OCI-LY7 (cell line): ENCODE results near the gene ASIC2. TPM values are rescaled to one million over a fixed set of nuclear protein-coding genes. Genes with fewer than 3 reads are reported as not detected.

Experiments used
- BruUV-seq: library from RNA; stranded (reverse); fragments of 400-500 nt; replicated peaks from 2 replicates; lab custom pipeline; 2021; lab: Mats Ljungman, UMichigan
- CTCF ChIA-PET: fragments of 300-600 bp; sonication (Branson Sonifier 250); formaldehyde crosslinking; loops from one replicate; lab custom pipeline; 2022; ENCODE audit warnings: antibody characterized with exemption; ENCODE audit not compliant: unreplicated experiment; lab: Charles Lee
- POLR2A ChIA-PET: fragments of 300-600 bp; sonication (Branson Sonifier 250); formaldehyde crosslinking; loops from one replicate; lab custom pipeline; 2022; ENCODE audit warnings: antibody characterized with exemption; lab: Charles Lee
- DNase-seq: peaks from one replicate; pipeline ENCODE4 v3.0.0-alpha.2; 2015; ENCODE audit warnings: low spot score
- H2AFZ ChIP-seq: fragments of 200-600 bp; sonication (generic), shearing (Covaris generic); 2 replicates; pipeline ENCODE4 v1.6.1; 2014; ENCODE audit warnings: mild to moderate bottlenecking, antibody characterized with exemption, low read length, moderate library complexity
- H3K27ac ChIP-seq: fragments of 200-600 bp; sonication (generic); 2 replicates; pipeline ENCODE4 v1.5.1; 2014; ENCODE audit warnings: mixed run types, low read depth, mild to moderate bottlenecking, moderate library complexity, low read length, inconsistent platforms; ENCODE audit not compliant: poor library complexity, severe bottlenecking
- H3K36me3 ChIP-seq: fragments of 200-600 bp; sonication (generic); 2 replicates; pipeline ENCODE4 v1.6.1; 2014; ENCODE audit warnings: mild to moderate bottlenecking, antibody characterized with exemption, low read length, moderate library complexity, mixed read lengths; ENCODE audit not compliant: insufficient read depth
- H3K4me1 ChIP-seq: fragments of 200-600 bp; sonication (generic); 2 replicates; pipeline ENCODE4 v1.5.1; 2014; ENCODE audit warnings: mild to moderate bottlenecking, low read length; ENCODE audit not compliant: insufficient read depth, poor library complexity, severe bottlenecking
- H3K4me2 ChIP-seq: fragments of 200-600 bp; sonication (generic); 2 replicates; pipeline ENCODE4 v1.6.1; 2014; ENCODE audit warnings: mild to moderate bottlenecking, low read length
- H3K4me3 ChIP-seq: fragments of 200-600 bp; sonication (generic); 2 replicates; pipeline ENCODE4 v1.5.1; 2014; ENCODE audit warnings: mild to moderate bottlenecking, low read depth, low read length; ENCODE audit not compliant: poor library complexity, severe bottlenecking
- H3K79me2 ChIP-seq: fragments of 200-600 bp; sonication (generic); 2 replicates; pipeline ENCODE4 v1.6.1; 2016; ENCODE audit warnings: low read depth, mild to moderate bottlenecking, low read length, moderate library complexity, mixed read lengths; ENCODE audit not compliant: insufficient read depth
- H3K9me2 ChIP-seq: fragments of 200-600 bp; sonication (generic); 2 replicates; pipeline ENCODE4 v1.6.1; 2016; ENCODE audit warnings: mild to moderate bottlenecking, low read length, mixed read lengths; ENCODE audit not compliant: insufficient read depth
- H3K9me3 ChIP-seq: fragments of 200-600 bp; sonication (generic); 2 replicates; pipeline ENCODE4 v1.6.1; 2014; ENCODE audit warnings: mild to moderate bottlenecking, mixed run types, low read length, mixed read lengths
- H4K20me1 ChIP-seq: fragments of 200-600 bp; sonication (generic); 2 replicates; pipeline ENCODE4 v1.6.1; 2014; ENCODE audit warnings: mild to moderate bottlenecking, antibody characterized with exemption, low read length, moderate library complexity, mixed read lengths; ENCODE audit not compliant: insufficient read depth
- CTCF ChIP-seq: fragments of 200-600 bp; sonication (generic); conservative IDR thresholded peaks from 2 replicates; pipeline ENCODE4 v1.5.1; 2014; ENCODE audit warnings: mild to moderate bottlenecking, antibody characterized with exemption, low read length, moderate library complexity, mixed read lengths
- EZH2phosphoT487 ChIP-seq: fragments of 200-600 bp; sonication (generic); IDR thresholded peaks from 2 replicates; pipeline ENCODE4 v1.6.1; 2018; ENCODE audit warnings: low read depth, borderline replicate concordance, mild to moderate bottlenecking, mixed run types, antibody characterized with exemption, low read length, moderate library complexity, mixed read lengths
- intact Hi-C: fragments of 100-400 bp; cut with micrococcal nuclease; formaldehyde crosslinking; loops from one replicate; pipeline ENCODE4 v1.10.0; 2022; ENCODE audit not compliant: unreplicated experiment
- total RNA-seq, 2 experiments: library from RNA; depleted of rRNA in 1 of 2; stranded (reverse); fragments of >200 nt in 1 of 2; shearing (Covaris generic) in 1 of 2; gene quantifications; 2 replicates each; pipeline ENCODE4 v1.2.3, GENCODE V29; 2014 to 2022

Gene ASIC2
- total RNA-seq, 2 experiments from 2014 or later: not detected

GRCh38 chr17:33142705-33143299, 150.3 kb downstream of the ASIC2 start:
- Histone ChIP-seq H4K20me1 (no peaks in the 10 kb centered on the region), H3K27ac (no peak overlapping the region), H3K9me3 (no peaks in the 10 kb centered on the region), H3K4me2 (no peak overlapping the region), H2AFZ (no peak overlapping the region), H3K4me3 (no peak overlapping the region), H3K9me2 (no peaks in the 10 kb centered on the region), H3K79me2 (no peaks in the 10 kb centered on the region), H3K4me1 (no peaks in the 10 kb centered on the region), H3K36me3 (no peaks in the 10 kb centered on the region)
- DNase-seq: peak; percentile 13
- POLR2A ChIA-PET: interaction anchor here (0.6 kb wide), 1 partner anchor 72 kb away, joined by 3 read pairs; no protein-coding TSS in a partner anchor
- CTCF ChIA-PET: no interaction called here
- BruUV-seq: no TSS peak
- intact Hi-C loops: no loop called here
- no peak for TF ChIP-seq EZH2phosphoT487
- TF ChIP-seq CTCF: no peak

- Histone ChIP-seq H3K79me2 (no peaks in the 10 kb centered on the region), H3K4me3 (no peak overlapping the region), H3K4me1 (no peaks in the 10 kb centered on the region), H3K4me2 (no peak overlapping the region), H3K36me3 (no peaks in the 10 kb centered on the region), H3K27ac (no peak overlapping the region), H4K20me1 (no peaks in the 10 kb centered on the region), H3K9me3 (no peaks in the 10 kb centered on the region), H2AFZ (no peak overlapping the region), H3K9me2 (no peaks in the 10 kb centered on the region)
- POLR2A ChIA-PET: no interaction called here
- no peak for DNase-seq
- CTCF ChIA-PET: interaction anchor here (0.6 kb wide), 1 partner anchor 148 kb away, joined by 3 read pairs; no protein-coding TSS in a partner anchor
- TF ChIP-seq CTCF: no peak
- TF ChIP-seq EZH2phosphoT487: no peak
- intact Hi-C loops: no loop called here
- BruUV-seq: no TSS peak
These were observed 152.5 kb downstream of the ASIC2 start for GRCh38 chr17:33140413-33141099.

- H3K4me2 ChIP-seq: no peak overlapping the region
- ChIA-PET POLR2A (interaction anchor here (0.6 kb wide), 1 partner anchor 8 kb away, joined by 3 read pairs; no protein-coding TSS in a partner anchor), CTCF (no interaction called here)
- H3K9me3 ChIP-seq: no peaks in the 10 kb centered on the region
- H4K20me1 ChIP-seq: no peaks in the 10 kb centered on the region
- H3K27ac ChIP-seq: no peak overlapping the region
- no peaks in the 10 kb centered on the region for H3K4me1 ChIP-seq
- H3K36me3 ChIP-seq: no peaks in the 10 kb centered on the region
- H3K79me2 ChIP-seq: no peaks in the 10 kb centered on the region
- H3K4me3 ChIP-seq: no peak overlapping the region
- DNase-seq: no peak
- H2AFZ ChIP-seq: no peak overlapping the region
- H3K9me2 ChIP-seq: no peaks in the 10 kb centered on the region
- BruUV-seq: no TSS peak
- intact Hi-C loops: no loop called here
- no peak for TF ChIP-seq CTCF
- TF ChIP-seq EZH2phosphoT487: no peak
These were observed 154.5 kb downstream of the ASIC2 start for GRCh38 chr17:33138627-33139026.
